Activated naive CD8-positive, alpha-beta T cell (primary cell): ENCODE results near the gene SPN.
"Not testable (repeated sequence)": the region's sequence is repeated elsewhere in the genome, so short reads cannot be mapped to it uniquely, and the experiment has no call there.

ENCODE experiments used
- H3K27ac Mint-ChIP-seq: one replicate; pipeline ENCODE4 v1.8.0; 2021; ENCODE audit warnings: mixed read lengths
- H3K27me3 Mint-ChIP-seq: one replicate; pipeline ENCODE4 v1.8.0; 2021; ENCODE audit warnings: mixed read lengths
- H3K36me3 Mint-ChIP-seq: one replicate; pipeline ENCODE4 v1.8.0; 2021; ENCODE audit warnings: mixed read lengths
- H3K4me1 Mint-ChIP-seq: one replicate; pipeline ENCODE4 v1.8.0; 2021; ENCODE audit warnings: low read depth, mixed read lengths
- H3K4me3 Mint-ChIP-seq: one replicate; pipeline ENCODE4 v1.8.0; 2021; ENCODE audit warnings: mild to moderate bottlenecking, mixed read lengths
- H3K9me3 Mint-ChIP-seq: one replicate; pipeline ENCODE4 v1.8.0; 2021; ENCODE audit warnings: low read depth, mixed read lengths

Gene SPN

DNA sequence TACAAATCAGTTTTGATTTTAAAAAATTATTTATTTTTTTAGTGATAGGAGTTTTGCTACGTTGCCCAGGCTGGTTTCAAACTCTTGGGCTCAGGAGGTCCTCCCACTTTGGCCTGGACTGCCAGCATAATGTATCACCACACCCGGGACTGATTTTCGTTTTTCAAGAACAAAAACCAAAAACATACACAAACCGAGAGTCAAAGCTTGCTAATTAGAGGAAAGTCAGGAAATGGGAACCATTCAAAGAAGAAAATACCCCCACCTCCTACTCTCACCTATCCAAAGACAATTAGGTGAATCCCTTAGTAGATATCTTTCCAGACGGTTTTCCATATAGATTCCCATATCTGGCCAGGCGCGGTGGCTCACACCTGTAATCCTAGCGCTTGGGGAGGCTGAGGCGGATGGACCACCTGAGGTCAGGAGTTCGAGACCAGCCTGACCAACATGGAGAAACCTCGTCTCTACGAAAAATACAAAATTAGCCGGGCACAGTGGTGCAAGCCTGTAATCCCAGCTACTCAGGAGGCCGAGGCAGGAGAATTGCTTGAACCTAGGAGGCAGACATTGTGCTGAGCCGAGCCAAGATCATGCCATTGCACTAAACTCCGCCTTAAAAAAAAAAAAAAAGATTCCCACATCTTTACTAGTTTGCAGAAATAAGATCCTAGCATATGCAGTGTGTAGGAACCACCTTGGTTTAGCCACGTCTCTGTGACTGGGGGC lies 883 bp upstream of the SPN start:
- Mint-ChIP-seq H3K9me3 (no peaks in the 10 kb centered on the region), H3K36me3 (peaks cover 4% of the 10 kb centered on the region), H3K4me3 (peak overlapping the region; percentile 93), H3K27ac (peak overlapping the region; percentile 91), H3K4me1 (peaks cover 60% of the 10 kb centered on the region), H3K27me3 (no peaks in the 10 kb centered on the region)

DNA sequence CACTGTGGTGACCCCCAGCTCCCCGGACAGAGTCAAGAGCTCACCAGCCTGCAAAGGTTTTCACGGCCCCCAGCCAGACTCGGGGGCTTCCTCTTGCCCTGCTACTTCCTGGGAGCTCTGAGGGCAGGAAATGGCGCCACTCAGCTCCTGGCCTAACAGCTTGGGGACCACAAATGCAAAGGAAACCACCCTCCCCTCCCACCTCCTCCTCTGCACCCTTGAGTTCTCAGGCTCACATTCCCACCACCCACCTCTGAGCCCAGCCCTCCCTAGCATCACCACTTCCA lies 375 bp upstream of the SPN start:
- H3K36me3 Mint-ChIP-seq, result peaks cover 4% of the 10 kb centered on the region
- H3K9me3 Mint-ChIP-seq, result no peaks in the 10 kb centered on the region
- H3K4me3 Mint-ChIP-seq, result peak overlapping the region; percentile 93
- no peaks in the 10 kb centered on the region for H3K27me3 Mint-ChIP-seq
- peaks cover 64% of the 10 kb centered on the region for H3K4me1 Mint-ChIP-seq
- H3K27ac Mint-ChIP-seq, result peak overlapping the region; percentile 91

DNA sequence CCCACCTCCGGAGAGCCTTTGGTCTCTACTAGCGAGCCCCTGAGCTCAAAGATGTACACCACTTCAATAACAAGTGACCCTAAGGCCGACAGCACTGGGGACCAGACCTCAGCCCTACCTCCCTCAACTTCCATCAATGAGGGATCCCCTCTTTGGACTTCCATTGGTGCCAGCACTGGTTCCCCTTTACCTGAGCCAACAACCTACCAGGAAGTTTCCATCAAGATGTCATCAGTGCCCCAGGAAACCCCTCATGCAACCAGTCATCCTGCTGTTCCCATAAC lies 702 bp downstream of the SPN start:
- H3K4me1 Mint-ChIP-seq, result peaks cover 68% of the 10 kb centered on the region
- H3K36me3 Mint-ChIP-seq, result peaks cover 4% of the 10 kb centered on the region
- H3K27ac Mint-ChIP-seq, result peak overlapping the region; percentile 98
- H3K4me3 Mint-ChIP-seq, result peak overlapping the region; percentile 93
- H3K27me3 Mint-ChIP-seq, result no peaks in the 10 kb centered on the region
- no peaks in the 10 kb centered on the region for H3K9me3 Mint-ChIP-seq

DNA sequence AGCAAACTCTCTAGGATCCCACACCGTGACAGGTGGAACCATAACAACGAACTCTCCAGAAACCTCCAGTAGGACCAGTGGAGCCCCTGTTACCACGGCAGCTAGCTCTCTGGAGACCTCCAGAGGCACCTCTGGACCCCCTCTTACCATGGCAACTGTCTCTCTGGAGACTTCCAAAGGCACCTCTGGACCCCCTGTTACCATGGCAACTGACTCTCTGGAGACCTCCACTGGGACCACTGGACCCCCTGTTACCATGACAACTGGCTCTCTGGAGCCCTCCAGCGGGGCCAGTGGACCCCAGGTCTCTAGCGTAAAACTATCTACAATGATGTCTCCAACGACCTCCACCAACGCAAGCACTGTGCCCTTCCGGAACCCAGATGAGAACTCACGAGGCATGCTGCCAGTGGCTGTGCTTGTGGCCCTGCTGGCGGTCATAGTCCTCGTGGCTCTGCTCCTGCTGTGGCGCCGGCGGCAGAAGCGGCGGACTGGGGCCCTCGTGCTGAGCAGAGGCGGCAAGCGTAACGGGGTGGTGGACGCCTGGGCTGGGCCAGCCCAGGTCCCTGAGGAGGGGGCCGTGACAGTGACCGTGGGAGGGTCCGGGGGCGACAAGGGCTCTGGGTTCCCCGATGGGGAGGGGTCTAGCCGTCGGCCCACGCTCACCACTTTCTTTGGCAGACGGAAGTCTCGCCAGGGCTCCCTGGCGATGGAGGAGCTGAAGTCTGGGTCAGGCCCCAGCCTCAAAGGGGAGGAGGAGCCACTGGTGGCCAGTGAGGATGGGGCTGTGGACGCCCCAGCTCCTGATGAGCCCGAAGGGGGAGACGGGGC lies 1.3 kb downstream of the SPN start:
- Mint-ChIP-seq H3K4me1 (peaks cover 66% of the 10 kb centered on the region), H3K9me3 (no peaks in the 10 kb centered on the region), H3K27me3 (no peaks in the 10 kb centered on the region), H3K27ac (peak overlapping the region; percentile 98), H3K4me3 (peak overlapping the region; percentile 93), H3K36me3 (peaks cover 4% of the 10 kb centered on the region)

DNA sequence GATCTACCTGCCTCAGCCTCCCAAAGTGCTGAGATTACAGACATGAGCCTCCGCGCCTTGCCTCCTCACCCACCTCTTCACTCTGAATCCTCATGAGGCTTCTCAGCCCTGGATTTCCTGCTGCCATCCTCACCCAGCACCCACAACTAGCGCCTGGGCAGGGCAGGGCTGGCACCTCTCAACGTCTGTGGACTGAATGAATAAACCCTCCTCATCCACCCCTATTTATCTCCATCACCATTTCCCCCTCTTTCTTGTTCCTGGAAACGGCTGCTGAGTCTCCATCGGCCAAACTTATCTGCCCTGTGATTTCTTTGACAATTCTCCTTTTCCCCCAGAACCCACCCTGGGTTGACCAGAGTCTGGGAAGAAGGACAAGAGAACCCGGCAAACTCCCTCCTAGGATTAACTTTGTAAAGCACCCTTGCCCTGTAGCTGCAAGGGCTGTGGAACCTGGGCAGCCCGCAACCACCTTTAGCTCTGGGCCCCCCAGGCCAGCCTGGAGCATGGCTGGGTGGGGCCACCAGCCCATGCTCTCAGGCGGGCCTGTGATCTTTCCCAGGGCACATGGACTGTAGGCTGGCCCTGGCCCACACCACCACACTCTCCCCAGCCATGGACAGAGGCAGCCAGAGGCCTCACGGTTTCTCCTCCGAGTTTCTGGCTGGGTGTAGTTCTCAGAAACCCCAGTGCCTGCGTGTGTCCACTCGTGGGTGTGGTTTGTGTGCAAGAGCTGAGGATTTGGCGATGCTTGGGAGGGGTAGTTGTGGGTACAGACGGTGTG lies 2.4 kb downstream of the SPN start:
- Mint-ChIP-seq H3K36me3 (peaks cover 4% of the 10 kb centered on the region), H3K27me3 (no peaks in the 10 kb centered on the region)

DNA sequence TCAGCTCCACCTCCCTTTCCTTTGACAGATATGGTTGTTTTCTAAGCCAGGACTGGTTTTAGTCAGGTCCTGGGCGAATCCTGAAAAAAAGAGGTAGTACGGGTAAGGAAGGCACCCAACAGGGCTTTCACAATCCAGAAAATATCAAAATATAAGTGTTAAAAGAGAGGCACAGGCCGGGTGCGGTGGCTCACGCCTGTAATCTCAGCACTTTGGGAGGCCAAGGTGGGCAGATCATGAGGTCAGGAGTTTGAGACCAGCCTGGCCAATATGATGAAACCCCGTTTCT lies 4.2 kb downstream of the SPN start:
- H3K4me1 Mint-ChIP-seq, result peaks cover 61% of the 10 kb centered on the region
- H3K4me3 Mint-ChIP-seq, result peak overlapping the region; percentile 93
- H3K36me3 Mint-ChIP-seq, H3K27me3 Mint-ChIP-seq, H3K9me3 Mint-ChIP-seq: not testable (repeated sequence)
- peak overlapping the region; percentile 98 for H3K27ac Mint-ChIP-seq

More for the DNA sequence above, 2.4 kb downstream of the SPN start:
- peak overlapping the region; percentile 98 for H3K27ac Mint-ChIP-seq
- peaks cover 69% of the 10 kb centered on the region for H3K4me1 Mint-ChIP-seq
- no peaks in the 10 kb centered on the region for H3K9me3 Mint-ChIP-seq
- H3K4me3 Mint-ChIP-seq, result peak overlapping the region; percentile 93

DNA sequence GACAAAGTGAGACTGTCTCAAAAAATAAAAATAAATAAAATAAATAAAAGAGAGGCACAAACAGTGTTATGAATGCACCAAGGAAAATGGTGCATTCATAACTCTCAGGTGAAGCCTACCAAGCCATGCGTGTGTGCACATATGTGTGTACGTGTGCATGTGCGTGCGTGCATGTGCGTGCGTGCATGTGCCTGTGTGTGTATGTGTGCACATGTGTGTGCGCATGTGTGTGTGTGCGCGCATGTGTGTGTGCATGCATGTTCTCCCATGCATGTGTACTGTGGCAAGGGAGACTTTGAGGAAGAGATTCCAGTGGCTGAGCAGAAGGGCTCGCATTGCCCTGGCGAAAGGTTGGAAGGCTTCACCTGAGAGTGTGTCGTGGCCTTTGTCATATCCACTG lies 4.7 kb downstream of the SPN start:
- peaks cover 56% of the 10 kb centered on the region for H3K4me1 Mint-ChIP-seq
- no peaks in the 10 kb centered on the region for H3K27me3 Mint-ChIP-seq
- H3K36me3 Mint-ChIP-seq, result peaks cover 4% of the 10 kb centered on the region
- peak overlapping the region; percentile 66 for H3K27ac Mint-ChIP-seq
- H3K9me3 Mint-ChIP-seq, result no peaks in the 10 kb centered on the region
- H3K4me3 Mint-ChIP-seq, result no peak overlapping the region

DNA sequence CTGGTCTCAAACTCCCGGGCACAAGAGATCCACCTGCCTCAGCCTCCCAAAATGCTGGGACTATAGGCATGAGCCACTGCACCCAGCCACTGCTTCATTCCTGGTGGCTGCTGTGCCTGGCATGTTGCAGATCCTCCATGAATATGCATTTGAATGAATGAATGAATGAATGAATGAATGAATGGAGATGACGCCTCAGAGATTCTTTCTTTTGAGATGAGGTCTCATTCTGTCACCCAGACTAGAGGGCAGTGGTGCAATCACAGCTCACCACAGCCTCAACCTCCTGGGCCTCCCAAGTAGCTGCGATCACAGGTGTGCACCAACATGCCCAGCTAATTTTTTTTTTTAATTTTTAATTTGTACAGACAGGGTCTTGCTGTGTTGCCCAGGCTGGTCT lies 5.2 kb downstream of the SPN start:
- peak overlapping the region; percentile 41 for H3K27ac Mint-ChIP-seq
- peaks cover 4% of the 10 kb centered on the region for H3K36me3 Mint-ChIP-seq

DNA sequence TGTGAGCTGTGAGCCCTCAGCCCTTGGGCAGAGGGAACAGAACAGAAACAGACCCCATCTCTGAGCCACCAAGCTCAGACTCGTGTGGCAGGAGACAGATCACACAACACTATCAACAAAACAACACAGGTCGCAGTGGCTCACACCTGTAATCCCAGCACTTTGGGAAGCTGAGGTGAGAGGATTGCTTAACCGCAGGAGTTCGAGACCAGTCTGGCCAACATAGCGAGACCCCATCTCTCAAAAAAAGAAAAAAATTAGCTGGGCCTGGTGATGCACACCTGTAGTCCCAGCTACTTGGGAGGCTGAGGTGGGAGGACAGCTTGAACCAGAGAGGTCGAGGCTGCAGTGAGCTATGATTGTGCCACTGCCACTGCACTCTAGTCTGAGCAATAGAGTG lies 10.5 kb downstream of the SPN start:
- H3K4me1 Mint-ChIP-seq, result peaks cover 19% of the 10 kb centered on the region
- no peaks in the 10 kb centered on the region for H3K36me3 Mint-ChIP-seq
- H3K9me3 Mint-ChIP-seq, result no peaks in the 10 kb centered on the region
- H3K27me3 Mint-ChIP-seq, result no peaks in the 10 kb centered on the region
- no peak overlapping the region for H3K4me3 Mint-ChIP-seq
- no peak overlapping the region for H3K27ac Mint-ChIP-seq

More for the DNA sequence above, 5.2 kb downstream of the SPN start:
- Mint-ChIP-seq H3K9me3 (no peaks in the 10 kb centered on the region), H3K4me1 (peaks cover 53% of the 10 kb centered on the region), H3K4me3 (no peak overlapping the region), H3K27me3 (no peaks in the 10 kb centered on the region)

DNA sequence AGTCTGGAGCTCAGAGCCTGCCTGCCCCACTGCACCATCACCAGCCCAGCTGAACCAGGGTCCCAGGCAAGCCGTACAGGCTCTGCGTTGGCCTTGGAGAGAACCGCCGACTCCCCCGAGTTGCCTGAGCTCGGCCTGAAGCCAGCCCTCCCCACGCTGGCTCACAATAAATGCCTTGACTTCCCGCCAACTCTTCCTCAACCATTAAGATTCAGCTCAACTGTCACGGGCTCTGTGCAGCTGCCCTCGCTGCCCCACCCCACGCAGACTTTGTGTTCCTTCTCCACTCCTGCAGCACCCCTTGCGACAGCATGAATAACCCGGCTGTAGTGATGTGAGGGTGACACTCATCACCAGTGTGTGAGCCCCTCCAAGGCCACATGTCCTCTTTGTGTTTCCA lies 11.1 kb downstream of the SPN start:
- Mint-ChIP-seq H3K27me3 (no peaks in the 10 kb centered on the region), H3K4me3 (no peak overlapping the region)

DNA sequence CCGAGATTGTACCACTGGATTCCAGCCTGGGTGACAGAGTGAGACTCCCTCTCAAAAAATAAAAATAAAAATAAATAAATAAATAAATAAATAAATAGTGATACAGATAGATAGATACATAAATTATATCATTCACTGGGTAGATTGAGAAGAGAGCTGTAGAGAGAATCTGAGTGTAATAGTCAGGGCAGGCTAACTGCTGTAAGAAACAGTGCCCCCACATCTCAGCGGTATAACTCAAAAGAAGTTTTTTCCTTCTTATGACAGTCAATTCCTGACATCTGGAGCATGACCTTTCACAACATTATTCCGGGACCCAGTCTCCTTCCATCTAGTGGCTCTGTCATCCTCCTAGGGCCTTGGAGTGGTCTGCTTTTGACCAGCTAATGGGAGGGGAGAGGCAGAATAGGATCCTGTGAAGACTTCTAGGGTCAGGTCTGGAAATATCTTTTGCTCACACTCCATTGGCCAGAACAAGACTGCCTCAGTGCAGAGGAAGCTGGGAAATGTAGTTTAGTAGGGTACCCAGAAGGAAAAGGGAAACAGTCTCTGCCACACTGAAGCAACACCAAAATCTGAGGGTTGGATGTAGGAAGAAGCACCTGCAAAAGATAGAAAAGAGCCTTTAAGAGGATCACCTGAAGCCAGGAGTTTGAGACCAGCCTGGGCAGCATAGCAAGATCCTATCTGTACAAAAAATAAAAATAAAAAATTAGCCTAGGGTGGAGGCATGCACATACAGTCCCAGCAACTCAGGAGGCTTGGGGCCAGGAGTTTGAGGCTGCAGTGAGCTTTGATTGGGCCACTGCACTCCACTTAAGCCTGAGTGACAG lies 13.0 kb downstream of the SPN start:
- no peaks in the 10 kb centered on the region for H3K9me3 Mint-ChIP-seq
- no peaks in the 10 kb centered on the region for H3K36me3 Mint-ChIP-seq
- H3K4me1 Mint-ChIP-seq, result peaks cover 22% of the 10 kb centered on the region
- no peak overlapping the region for H3K4me3 Mint-ChIP-seq
- no peaks in the 10 kb centered on the region for H3K27me3 Mint-ChIP-seq
- no peak overlapping the region for H3K27ac Mint-ChIP-seq

More for the DNA sequence above, 11.1 kb downstream of the SPN start:
- no peaks in the 10 kb centered on the region for H3K36me3 Mint-ChIP-seq
- peaks cover 19% of the 10 kb centered on the region for H3K4me1 Mint-ChIP-seq
- no peaks in the 10 kb centered on the region for H3K9me3 Mint-ChIP-seq
- peak overlapping the region; percentile 72 for H3K27ac Mint-ChIP-seq

DNA sequence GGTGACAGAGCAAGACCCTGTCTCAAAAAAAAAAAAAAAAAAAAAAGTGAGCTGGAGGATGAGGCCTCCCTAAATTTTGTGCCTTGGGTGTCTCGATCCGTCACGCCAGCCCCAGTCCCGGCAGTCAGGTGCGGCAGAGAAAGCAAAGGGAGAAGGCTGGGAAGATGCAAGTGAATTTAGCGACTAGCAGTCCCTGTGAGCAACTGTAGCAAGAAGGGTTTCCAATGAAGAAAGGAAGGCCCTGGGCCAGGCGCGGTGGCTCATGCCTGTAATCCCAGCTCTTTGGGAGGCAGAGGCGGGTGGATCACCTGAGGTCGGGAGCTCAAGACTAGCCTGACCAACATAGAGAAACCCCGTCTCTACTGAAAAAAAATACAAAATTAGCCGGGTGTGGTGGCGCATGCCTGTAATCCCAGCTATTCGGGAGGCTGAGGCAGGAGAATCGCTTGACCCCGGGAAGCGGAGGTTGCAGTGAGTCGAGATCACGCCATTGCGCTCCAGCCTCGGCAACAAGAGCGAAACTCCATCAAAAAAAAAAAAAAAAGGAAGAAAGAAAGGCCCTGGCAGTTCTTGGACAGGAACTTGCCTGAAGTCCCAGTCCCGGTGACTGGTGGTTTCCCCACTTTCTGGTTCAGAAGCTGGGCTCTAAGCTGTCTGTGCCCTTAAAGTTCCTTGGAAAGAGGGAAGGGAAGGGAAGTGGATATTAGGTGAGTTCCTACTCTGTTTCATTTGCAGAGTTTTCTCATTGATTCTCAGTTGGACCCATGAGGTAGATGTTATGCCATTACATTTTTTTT lies 14.1 kb downstream of the SPN start:
- Mint-ChIP-seq H3K4me3 (no peak overlapping the region), H3K27me3 (no peaks in the 10 kb centered on the region), H3K9me3 (no peaks in the 10 kb centered on the region)

DNA sequence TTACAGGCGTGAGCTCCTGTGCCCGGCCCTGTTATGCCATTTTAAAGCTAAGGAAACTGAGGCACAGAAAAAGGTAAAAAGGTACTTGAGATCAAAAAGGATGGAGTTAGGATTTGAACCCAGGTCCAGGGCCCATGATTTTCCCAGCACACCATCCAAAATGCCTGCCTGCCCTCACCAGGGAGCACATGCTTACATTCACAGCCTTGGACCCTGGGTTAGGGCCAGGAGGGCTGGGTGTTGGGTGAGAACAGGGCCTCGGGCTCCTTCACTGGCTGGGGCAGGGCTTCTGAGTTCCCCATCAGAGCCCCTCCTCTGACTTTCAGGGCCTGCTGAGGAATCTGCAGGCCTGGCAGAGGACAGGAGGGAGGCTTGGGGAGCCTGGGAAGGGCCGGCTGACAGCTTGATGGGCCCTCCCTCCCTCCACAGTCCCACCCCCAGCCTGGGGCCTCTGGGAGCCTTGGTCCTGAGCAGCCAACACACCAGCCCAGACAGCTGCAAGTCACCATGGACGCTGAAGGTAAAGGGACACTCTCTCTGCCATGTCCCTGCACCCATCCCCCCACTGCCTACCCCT lies 15.7 kb downstream of the SPN start, which contains the start of gene QPRT:
Gene QPRT, plus strand, starts transcription at position 490 of the 577 bp plus-strand sequence. Its CDS starts 18 bp downstream, at position 508.
- peak within 1 kb of the TSS; percentile 30 for H3K27ac Mint-ChIP-seq
- no peaks in the 10 kb centered on the region for H3K9me3 Mint-ChIP-seq

More for the DNA sequence above, 14.1 kb downstream of the SPN start:
- H3K4me1 Mint-ChIP-seq, result peaks cover 21% of the 10 kb centered on the region
- no peak overlapping the region for H3K27ac Mint-ChIP-seq
- no peaks in the 10 kb centered on the region for H3K36me3 Mint-ChIP-seq

DNA sequence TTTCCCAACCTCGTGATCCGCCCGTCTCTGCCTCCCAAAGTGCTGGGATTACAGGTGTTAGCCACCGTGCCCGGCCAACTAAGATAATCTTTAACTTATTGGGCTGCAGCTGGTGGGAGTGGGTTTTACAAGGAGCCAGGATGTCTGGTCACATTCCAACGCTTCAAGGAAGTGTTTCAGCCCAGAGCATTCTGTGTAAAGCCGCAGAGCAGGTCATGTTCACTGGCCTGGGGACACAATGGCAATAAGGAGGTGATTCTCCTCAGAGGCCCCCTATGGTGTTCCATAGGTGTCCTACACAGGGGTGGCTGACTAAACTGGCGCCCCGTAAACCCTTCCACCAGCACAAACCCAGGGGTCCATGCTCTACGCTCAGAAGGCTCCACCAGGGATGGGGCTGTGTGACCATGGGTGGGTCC lies 17.1 kb downstream of the SPN start:
- Mint-ChIP-seq H3K36me3 (no peaks in the 10 kb centered on the region), H3K9me3 (no peaks in the 10 kb centered on the region), H3K4me1 (peaks cover 18% of the 10 kb centered on the region), H3K27ac (no peak overlapping the region), H3K4me3 (no peak overlapping the region), H3K27me3 (no peaks in the 10 kb centered on the region)

More for the DNA sequence above, 15.7 kb downstream of the SPN start, which contains the start of gene QPRT:
- H3K4me1 Mint-ChIP-seq, result peaks cover 21% of the 10 kb centered on the region
- peak within 1 kb of the TSS; percentile 41 for H3K4me3 Mint-ChIP-seq
- H3K27me3 Mint-ChIP-seq, result no peaks in the 10 kb centered on the region
- no peaks in the 10 kb centered on the region for H3K36me3 Mint-ChIP-seq
